ENCODE data around the gene HOXC9.

Gene HOXC9

GRCh38 chr12:54045401-54045800 lies 45.4 kb downstream of the HOXC9 start:
- DNase-seq: no peak
- H3K4me1 ChIP-seq (ENCODE audit: insufficient read depth, low read length): peaks cover 9% of the 10 kb centered on the region
- no peak overlapping the region for H2AFZ ChIP-seq (ENCODE audit: low read depth, low read length)

GRCh38 chr12:54045868-54046521 lies 46.0 kb downstream of the HOXC9 start:
- H4K20me1 ChIP-seq (ENCODE audit: insufficient read depth, low read length): no peaks in the 10 kb centered on the region
- no peak for TF ChIP-seq EZH2 (IDR thresholded peaks at IDR 0.05; ENCODE audit: borderline replicate concordance, low read depth, low read length, severe bottlenecking)
- TF ChIP-seq CTCF (IDR thresholded peaks at IDR 0.05; ENCODE audit: borderline replicate concordance, extremely low read depth, low read length, poor library complexity, severe bottlenecking): no peak
- no peak overlapping the region for H2AFZ ChIP-seq (ENCODE audit: low read depth, low read length)
- no peaks in the 10 kb centered on the region for H3K79me2 ChIP-seq (ENCODE audit: insufficient read depth, low read length)
- no peak overlapping the region for H3K27ac ChIP-seq (ENCODE audit: low read length)
- no peak overlapping the region for H3K9ac ChIP-seq (ENCODE audit: low read depth, low read length)
- DNase-seq: no peak
- H3K4me3 ChIP-seq (ENCODE audit: low read depth in 1 of 2, low read length in 2 of 2): no peak overlapping the region
- H3K9me3 ChIP-seq (ENCODE audit: insufficient read depth, low read length, severe bottlenecking): no peaks in the 10 kb centered on the region
- H3K27me3 ChIP-seq (ENCODE audit: insufficient read depth, low read length, poor library complexity): peaks cover 47% of the 10 kb centered on the region
- no peak for ATAC-seq (ENCODE audit: insufficient read depth, low read depth)
- H3K4me1 ChIP-seq (ENCODE audit: insufficient read depth, low read length): peaks cover 9% of the 10 kb centered on the region
- H3K36me3 ChIP-seq (ENCODE audit: insufficient read depth, low read length): no peaks in the 10 kb centered on the region
- no peak overlapping the region for H3K4me2 ChIP-seq (ENCODE audit: insufficient read depth, low read length)

More at GRCh38 chr12:54045401-54045800, 45.4 kb downstream of the HOXC9 start:
- Histone ChIP-seq H3K4me3 (ENCODE audit: low read depth in 1 of 2, low read length in 2 of 2) (no peak overlapping the region), H3K27ac (ENCODE audit: low read length) (no peak overlapping the region), H3K27me3 (ENCODE audit: insufficient read depth, low read length, poor library complexity) (peaks cover 45% of the 10 kb centered on the region), H3K9me3 (ENCODE audit: insufficient read depth, low read length, severe bottlenecking) (no peaks in the 10 kb centered on the region), H3K4me2 (ENCODE audit: insufficient read depth, low read length) (no peak overlapping the region), H3K36me3 (ENCODE audit: insufficient read depth, low read length) (no peaks in the 10 kb centered on the region), H3K9ac (ENCODE audit: low read depth, low read length) (no peak overlapping the region), H4K20me1 (ENCODE audit: insufficient read depth, low read length) (no peaks in the 10 kb centered on the region), H3K79me2 (ENCODE audit: insufficient read depth, low read length) (no peaks in the 10 kb centered on the region)
- TF ChIP-seq CTCF (IDR thresholded peaks at IDR 0.05; ENCODE audit: borderline replicate concordance, extremely low read depth, low read length, poor library complexity, severe bottlenecking): no peak
- no peak for TF ChIP-seq EZH2 (IDR thresholded peaks at IDR 0.05; ENCODE audit: borderline replicate concordance, low read depth, low read length, severe bottlenecking)
- ATAC-seq (ENCODE audit: insufficient read depth, low read depth): no peak

GRCh38 chr12:54046809-54047159 lies 46.8 kb downstream of the HOXC9 start:
- Histone ChIP-seq H3K4me2 (ENCODE audit: insufficient read depth, low read length) (no peak overlapping the region), H3K9ac (ENCODE audit: low read depth, low read length) (no peak overlapping the region), H3K4me3 (ENCODE audit: low read depth in 1 of 2, low read length in 2 of 2) (no peak overlapping the region), H2AFZ (ENCODE audit: low read depth, low read length) (no peak overlapping the region), H3K27me3 (ENCODE audit: insufficient read depth, low read length, poor library complexity) (peaks cover 48% of the 10 kb centered on the region), H4K20me1 (ENCODE audit: insufficient read depth, low read length) (no peaks in the 10 kb centered on the region), H3K9me3 (ENCODE audit: insufficient read depth, low read length, severe bottlenecking) (no peaks in the 10 kb centered on the region), H3K27ac (ENCODE audit: low read length) (no peak overlapping the region), H3K4me1 (ENCODE audit: insufficient read depth, low read length) (peaks cover 9% of the 10 kb centered on the region), H3K79me2 (ENCODE audit: insufficient read depth, low read length) (no peaks in the 10 kb centered on the region), H3K36me3 (ENCODE audit: insufficient read depth, low read length) (no peaks in the 10 kb centered on the region)
- ATAC-seq (ENCODE audit: insufficient read depth, low read depth): no peak
- DNase-seq: no peak
- TF ChIP-seq CTCF (IDR thresholded peaks at IDR 0.05; ENCODE audit: borderline replicate concordance, extremely low read depth, low read length, poor library complexity, severe bottlenecking) (no peak), EZH2 (IDR thresholded peaks at IDR 0.05; ENCODE audit: borderline replicate concordance, low read depth, low read length, severe bottlenecking) (no peak)
